Activated gamma-delta T cell (primary cell): Measurements from ENCODE around the gene PTPRN2.
"Not testable (repeated sequence)": the region's sequence is repeated elsewhere in the genome, so short reads cannot be mapped to it uniquely, and the experiment has no call there.

ENCODE experiments used
- DNase-seq: peaks from one replicate; lab custom pipeline; 2025; lab: John Stamatoyannopoulos, UW

The PTPRN2 gene

GRCh38 chr7:157731126-157731525, 856.5 kb downstream of the PTPRN2 start:
- DNase-seq = no peak

DNA sequence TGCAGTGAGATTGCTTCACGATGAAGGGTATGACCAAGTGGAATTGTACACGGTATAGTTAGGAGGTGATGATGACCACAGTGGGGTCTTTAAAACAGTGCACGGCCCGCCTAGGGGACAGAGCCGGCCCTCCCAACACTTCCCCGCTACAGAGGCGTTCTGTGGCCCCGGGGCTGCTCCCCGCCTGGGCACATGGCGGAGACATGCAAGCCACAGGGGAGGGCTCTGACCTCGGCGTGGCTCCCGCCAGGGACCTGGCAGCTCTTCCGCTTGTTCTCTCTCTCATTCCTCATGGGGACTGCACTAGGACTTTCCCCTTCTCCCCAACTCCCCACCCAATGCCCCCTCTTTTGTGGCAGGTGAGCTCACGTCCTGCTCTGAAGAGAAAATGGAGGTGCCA, 857.0 kb downstream of the PTPRN2 start:
- no peak for DNase-seq

- DNase-seq = no peak
Observed at GRCh38 chr7:157729566-157729965, 858.1 kb downstream of the PTPRN2 start.

DNA sequence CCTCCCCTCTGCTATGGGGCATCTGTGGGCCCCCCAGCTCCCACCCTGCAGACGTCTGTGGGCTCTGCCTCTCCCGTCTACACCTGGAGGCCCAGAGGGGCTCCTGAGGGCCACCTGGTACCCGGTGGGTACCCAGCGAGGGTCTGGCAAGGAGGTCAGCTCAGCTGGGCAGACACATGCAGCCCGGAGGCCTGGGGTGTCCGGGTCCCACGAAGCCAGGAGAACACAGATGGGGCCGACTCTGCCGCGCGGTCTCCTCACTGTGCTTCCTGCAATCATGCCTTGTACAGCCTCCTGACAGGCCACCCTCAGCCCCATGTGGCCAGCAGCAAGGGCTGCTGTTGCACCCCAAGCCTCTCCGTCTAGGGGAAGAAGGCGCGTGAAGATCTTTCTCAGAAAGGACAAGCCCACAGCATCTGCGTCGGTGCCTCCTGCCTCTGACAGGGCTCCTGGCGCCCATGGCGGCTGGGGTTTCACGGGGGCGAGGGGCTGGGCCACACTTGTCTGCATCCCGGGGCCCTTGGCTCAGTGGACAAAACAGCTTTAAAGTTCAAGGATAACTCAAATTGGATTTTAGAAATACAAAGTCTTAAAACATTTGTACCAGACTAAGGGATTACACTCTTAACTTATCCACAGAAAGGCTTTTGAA, 859.5 kb downstream of the PTPRN2 start:
- DNase-seq = no peak

DNA sequence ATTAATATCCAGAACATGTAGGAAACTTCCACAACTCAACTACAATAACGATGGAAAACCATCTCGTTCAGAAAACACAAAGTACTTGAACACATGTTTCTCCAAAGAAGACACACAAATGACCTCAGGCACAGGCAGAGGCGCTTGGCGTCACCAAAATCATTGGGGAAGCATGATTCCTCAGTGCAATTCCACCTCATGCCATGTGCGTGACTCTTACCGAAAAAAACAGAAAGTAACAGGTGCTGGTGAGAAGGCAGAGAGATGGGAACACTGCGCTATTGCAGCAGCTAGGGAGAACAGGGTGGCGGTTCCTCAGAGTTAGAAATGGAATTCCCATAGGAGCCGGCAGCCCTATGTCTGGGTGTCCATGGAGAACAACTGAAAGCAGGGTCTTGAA, 860.9 kb downstream of the PTPRN2 start:
- DNase-seq = no peak

DNA sequence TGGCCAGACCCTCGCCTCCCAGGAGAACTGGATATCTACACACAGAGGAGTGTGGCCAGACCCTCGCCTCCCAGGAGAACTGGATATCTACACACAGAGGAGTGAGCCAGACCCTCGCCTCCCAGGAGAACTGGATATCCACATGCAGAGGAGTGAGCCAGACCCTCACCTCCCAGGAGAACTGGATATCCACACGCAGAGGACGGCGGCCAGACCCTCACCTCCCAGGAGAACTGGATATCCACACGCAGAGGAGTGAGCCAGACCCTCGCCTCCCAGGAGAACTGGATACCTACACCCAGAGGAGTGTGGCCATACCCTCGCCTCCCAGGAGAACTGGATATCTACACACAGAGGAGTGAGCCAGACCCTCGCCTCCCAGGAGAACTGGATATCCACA, 862.3 kb downstream of the PTPRN2 start:
- DNase-seq = not testable (repeated sequence)

DNA sequence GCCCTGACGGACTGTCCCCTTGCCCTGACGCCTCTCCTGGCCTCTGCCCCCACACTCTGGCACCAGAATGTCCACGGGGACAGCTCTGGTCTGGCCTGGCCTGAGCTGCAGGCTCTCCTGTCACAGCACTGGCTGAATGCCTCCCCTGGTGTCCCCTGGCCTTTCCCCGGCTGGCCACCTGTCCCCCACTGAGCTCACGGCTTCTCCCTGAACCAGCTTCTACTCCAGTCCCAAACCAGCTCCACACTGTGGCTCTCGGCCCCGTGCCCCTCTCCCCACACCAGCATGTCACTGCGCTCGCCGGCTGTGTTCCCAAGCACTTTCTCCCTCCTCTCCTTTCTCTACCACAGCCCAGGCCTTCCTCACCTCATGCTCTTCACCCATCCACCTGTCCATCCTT, 864.4 kb downstream of the PTPRN2 start:
- DNase-seq = no peak

- no peak for DNase-seq
Observed at GRCh38 chr7:157722137-157723060, 865.2 kb downstream of the PTPRN2 start.

- DNase-seq = no peak
Observed at GRCh38 chr7:157721468-157722136, 866.0 kb downstream of the PTPRN2 start.

GRCh38 chr7:157719705-157720655, 867.6 kb downstream of the PTPRN2 start:
- no peak for DNase-seq

DNA sequence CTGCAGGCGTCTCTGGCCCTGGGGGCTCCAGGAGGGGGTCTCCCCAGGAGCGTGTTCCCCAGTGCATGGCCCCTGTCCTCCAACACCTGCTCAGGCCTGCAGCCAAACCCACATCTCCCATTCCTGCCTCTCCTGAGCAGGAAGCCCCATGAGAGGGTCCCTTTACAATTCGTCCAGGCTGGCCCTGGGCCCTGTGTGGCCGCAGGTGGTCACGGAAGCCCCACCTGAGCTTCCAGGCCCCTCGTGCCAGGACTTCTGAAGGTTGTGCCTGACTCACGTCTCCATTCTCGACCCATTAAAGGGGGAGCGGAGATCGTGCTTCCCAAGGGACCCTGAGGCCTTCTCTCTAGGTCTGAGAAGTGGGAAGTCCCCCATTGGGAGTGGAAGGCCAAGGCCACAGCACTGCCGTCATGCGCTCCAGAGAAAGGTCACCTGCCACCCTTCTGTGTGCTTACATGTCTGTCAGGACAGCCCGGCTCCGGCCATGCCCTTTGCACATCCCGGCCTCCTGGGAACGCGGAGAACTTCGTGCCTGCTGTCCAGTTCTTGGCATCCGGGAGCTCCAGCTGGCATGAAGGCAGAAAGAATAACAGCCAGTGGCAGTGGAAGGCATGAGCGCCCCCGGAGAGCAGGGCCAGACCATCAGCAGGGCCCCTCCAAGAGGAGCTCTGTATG, 868.5 kb downstream of the PTPRN2 start:
- DNase-seq = no peak

GRCh38 chr7:157718303-157719007, 869.2 kb downstream of the PTPRN2 start:
- no peak for DNase-seq

GRCh38 chr7:157717211-157718174, 870.1 kb downstream of the PTPRN2 start:
- no peak for DNase-seq

DNA sequence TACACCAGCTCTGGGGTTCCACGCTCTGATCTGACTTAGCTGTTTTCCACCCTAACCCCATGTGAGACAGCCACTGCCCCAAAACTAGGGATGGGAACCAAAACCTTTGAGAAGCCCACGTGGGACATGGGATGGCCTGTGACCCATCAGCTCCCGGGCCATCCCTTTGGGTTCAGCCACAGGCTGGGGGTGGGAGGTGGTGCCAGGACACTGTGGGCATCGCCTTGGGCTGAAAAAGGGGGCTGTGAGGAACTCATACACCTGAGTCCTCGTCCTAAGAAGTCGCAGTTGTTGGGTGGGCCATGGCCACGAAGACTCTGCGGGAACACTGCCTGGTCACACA, 871.7 kb downstream of the PTPRN2 start:
- no peak for DNase-seq

GRCh38 chr7:157715071-157715937, 872.3 kb downstream of the PTPRN2 start:
- no peak for DNase-seq

DNA sequence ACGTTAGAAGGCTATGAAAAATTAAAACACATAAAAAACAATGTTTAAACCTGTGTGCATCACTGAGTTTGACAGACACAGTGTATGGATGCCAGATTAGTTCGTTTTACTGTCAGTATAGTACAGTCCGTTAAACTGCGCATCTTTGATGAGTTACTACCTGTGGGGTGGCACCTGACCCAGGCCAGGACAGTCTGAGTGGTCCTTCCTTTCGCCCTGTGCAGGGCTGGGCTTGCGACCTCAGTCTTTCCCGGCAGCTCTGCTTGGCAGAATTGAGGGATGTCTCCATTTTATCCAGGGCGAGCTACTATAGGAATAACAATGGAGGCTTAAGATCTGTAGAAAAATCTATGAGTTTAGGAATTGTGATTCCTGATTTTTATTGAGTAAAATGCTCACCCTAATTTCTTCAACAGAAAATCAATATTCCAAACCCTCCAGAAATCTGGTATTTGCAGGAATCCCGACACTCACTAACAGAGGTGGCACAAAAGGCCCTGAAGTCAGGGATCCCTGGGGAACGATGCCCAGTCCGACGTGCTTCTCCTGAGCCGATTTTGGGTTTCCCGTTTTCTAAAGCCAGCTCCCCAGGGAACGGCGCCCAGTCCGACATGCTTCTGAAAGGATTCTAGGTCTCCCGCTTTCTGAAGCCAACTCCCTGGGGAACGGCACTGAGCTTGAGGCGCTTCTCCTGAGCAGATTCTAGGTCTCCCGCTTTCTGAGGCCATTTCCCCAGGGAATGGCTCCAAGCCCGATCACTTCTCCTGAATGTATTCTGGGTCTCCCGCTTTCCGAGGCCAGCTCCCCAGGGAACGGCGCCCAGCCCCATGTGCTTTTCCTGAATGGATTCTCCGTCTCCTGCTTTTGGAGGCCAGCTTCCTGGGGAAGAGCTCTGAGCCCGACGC, 873.2 kb downstream of the PTPRN2 start:
- no peak for DNase-seq

DNA sequence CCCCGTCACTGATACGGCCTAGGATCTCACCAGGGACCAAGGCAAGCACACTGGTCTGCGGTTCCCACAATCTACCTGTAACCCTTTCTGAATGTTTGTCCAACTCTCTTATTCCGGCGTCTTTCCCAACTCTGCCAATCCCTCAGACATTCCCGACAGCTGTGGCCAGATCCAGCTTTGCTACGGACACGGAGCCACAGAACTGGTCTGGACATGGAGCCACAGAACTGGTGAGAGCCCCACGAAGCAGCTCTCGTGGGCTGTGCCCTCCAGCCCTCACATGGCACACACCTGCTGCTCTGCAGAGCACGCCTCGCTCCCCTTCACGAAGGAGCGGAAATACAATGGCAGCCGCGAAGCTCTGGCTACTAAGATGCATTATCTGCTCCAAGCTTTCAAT, 874.0 kb downstream of the PTPRN2 start:
- DNase-seq = no peak
